GM19463 (cell line): Measurements from ENCODE around the gene BANF2.
"Not testable (repeated sequence)": the region's sequence is repeated elsewhere in the genome, so short reads cannot be mapped to it uniquely, and the experiment has no call there.

Experiments
- ATAC-seq: cut with Tn5 transposase; IDR thresholded peaks from one replicate; pipeline ENCODE4 v1.9.1; 2021; ENCODE audit warnings: mild to moderate bottlenecking, moderate library complexity; ENCODE audit not compliant: unreplicated experiment

The BANF2 gene

DNA sequence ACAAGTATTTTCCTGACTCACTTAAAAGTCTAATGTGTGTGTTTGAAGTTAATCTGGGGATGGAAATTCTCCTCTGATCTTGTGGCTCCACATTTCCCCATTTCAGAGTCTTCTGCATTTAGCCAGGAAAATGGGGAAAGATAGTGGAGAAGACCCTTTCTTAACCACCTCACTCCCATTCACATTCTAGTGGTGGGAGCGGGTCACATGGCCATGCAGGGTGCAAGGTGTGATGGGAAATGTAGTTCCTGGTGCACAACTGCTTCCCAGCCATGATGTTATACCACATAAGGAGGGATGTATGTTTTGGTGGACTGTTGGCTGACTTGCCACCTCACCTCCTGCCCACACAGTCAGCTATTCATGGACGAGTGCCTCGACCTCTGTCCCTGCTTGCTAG lies 61.8 kb downstream of the BANF2 start:
- ATAC-seq, result no peak

DNA sequence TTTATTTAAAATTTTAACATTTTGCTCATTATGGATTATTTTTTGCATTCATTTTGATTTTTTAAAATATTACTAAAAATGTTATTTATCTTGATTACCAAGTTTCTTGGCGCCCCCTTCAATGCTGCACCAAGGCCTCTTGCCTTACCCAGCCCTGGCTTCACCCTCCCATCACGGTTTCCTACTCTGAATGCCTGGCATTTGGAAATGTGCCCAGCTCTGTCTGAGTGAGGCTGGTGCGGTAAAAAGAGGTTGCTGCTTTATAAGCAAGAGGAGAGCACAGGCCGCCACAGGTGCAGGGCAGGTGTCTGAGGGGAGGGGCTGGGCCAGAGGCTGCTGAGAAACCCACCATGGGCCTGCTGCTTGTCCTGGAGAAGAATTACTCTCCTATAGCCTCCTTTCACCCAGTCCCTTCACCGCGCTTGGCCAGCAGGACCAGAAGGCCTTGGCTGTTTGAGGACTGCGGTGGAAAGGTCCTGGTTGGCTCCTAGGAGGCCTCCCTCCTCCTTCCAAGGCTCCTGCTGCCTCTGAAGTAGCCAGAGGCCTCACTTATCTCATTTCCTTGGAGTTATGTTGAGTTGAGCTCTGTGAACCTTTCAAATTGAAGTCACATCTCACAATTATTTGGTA lies 62.6 kb downstream of the BANF2 start:
- ATAC-seq, result no peak

DNA sequence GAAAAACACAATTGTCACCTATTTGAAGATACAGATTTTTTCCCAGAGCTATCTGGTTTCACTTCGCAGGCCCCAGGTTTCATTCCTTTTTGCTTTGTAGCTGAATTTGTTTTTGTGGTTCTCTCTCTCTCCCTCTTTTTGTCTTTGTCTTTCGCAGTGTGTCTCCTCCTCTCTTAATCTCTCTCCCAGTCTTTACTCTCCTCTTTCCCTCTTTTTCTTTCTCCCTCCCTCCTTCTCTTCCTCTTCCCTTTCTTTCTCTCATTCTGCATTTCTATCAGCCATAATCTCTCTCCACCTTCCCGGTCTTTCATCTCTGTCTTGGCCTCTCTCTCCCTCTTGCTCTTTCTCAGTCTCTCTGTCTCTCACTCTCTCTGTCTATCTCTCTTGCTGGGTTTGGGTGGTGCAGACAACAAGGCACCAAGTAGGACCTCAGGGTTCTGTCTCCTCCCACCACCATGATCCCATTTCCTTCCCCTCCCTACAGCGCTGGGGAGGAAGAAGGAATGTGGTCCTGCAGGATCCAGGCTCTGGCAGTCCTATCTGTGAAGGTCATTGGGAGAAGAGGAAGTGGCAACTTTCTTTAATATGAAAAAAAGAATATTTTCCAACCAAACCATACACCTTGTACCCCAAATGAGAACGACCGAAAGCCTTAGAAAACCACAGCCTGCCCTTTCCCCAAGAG lies 63.2 kb downstream of the BANF2 start:
- no peak for ATAC-seq

DNA sequence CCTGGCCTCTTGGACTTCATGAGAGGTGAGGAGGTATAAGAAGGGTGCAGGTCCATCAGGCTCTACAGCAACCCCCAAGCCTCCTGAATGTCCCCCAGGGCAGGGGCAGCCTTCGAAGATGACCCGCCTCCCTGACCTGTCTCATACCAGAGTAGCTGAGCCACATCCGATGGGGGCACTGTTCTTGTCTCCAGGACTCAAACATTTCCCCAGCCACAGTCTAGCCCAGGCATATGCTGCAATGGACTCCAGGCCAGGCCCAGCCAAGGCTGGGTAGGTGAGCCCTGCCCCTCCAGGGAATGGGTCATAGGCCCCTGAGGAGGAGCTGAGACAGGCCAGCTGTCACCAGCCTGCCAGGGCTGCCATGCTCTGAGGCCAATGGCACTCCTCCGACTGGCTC lies 65.3 kb downstream of the BANF2 start:
- ATAC-seq, result no peak

DNA sequence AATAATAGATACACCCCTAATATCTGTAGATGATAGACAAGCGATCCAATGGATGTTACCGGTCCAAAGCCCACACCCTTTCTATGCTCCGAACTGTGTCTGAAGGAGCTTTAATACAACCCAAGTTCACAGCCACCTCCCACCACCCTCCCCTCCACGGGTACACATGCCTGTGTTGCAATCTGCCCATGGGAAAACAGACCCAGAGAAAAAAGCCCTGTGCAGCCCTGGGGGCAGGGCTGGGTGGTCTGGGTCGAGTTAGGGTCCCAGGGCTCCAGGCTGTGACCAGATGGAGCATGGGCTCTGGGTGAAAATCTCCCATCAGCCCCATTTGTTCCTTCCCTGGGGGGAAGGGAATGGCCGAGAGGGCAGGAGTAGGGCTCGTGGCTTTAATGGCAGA lies 65.8 kb downstream of the BANF2 start:
- ATAC-seq, result no peak

DNA sequence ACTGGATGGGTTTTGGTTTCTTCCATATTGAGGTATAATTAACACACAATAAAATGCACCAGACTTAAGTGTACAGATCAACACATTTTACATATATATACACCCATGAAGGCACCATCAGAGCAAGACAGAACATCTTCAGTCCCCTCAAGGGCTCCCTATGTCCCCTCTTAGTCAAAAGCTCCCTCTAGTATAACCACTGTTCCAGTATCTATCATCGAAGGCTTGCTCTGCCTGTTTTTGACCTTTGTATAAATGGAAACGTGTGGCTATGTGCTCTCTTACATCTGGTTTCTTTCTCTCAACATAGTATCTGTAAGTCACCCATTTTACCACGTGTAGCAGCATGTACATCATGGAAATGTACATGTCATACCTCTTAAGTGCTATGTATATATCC lies 66.5 kb downstream of the BANF2 start:
- ATAC-seq, result no peak

DNA sequence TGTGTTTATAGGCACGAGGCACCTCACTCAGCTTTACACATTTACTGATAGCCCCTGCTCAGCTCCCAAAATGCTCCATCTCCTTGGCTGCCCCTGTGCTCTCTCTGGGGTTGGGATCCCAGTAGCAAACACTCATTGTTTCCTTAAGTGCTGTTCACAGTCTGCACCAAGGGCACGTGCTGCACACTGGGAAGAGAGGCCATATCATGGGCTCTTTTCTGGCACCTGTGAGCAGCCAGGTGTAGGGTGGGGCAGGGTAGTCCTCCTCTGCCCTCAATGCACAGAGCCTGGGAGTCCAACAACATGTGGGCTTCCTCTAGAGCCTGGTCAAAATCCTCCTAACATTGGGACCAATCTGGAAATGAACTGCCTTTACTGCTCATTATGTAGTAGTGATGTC lies 67.9 kb downstream of the BANF2 start:
- no peak for ATAC-seq

DNA sequence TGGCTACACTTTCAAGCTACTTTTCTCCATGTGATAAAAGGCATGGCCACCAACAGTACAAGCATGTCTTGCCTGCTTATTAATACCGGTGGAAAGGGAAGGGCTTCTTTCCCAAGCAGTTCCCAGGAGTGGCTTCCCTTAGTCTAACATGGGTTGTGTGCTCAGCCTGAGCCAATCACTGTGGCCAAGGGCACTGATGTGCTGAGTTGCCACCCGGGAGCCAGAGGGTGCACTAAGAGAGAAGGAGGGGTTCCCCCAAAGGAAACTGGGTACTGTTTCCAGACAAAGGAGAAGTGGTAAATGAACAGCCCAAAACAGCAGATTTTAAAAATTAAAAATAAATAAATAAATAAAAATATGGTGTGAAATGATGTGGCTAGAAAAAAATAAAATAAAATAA lies 68.5 kb downstream of the BANF2 start:
- ATAC-seq, result no peak

DNA sequence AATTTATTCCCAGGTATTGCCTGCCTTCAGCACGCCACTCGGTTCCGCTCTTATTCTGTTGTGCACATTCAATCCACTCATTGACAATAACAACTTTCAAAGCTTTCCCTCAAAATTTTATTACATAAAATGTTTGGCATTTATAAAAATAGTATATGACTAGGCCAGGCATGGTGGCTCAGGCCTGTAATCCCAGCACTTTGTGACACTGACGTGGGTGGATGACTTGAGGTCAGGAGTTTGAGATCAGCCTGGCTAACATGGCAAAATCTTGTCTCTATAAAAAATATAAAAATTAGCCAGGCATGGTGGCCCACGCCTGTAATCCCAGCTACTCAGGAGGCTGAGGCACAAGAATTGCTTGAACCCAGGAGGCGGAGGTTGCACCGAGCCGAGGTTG lies 70.0 kb downstream of the BANF2 start:
- ATAC-seq, result not testable (repeated sequence)

DNA sequence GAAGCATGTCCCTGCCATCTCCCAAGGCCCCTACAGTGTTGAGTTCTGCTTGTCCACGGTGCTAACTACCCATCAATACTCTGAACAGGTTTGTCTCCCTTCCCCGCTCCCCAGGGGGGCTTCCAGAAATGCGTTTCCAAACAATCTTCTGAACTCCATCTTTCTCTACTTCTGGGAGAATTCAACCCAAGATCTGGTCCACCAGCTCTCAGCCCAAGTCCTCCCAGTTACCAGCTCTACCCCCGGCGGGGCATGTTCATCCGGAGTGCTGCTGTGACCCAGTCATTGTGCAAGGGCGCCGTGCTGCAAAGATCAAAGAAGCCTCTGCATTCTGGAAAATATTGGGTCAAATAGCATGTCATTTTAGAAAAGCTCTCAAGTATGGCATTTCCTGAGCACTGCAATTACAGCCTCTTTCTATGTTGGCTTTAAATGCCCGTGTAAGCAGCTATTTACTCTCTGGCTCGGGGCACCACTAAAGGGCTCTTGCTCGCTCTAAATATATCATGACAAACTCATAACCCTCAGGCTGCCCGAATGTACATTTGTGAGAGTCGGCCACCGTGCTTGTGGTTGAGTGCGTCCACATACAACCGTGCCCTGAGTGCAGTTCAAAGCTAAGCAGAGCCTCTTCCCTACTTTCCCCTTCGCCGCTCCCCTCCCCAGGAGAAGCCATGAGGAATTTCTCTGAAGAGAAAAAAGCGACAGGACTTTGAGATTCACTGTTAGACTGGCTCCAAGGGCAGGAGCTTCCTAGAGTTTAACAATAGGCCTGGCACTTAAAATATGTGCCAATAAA lies 71.6 kb downstream of the BANF2 start:
- ATAC-seq, result no peak

DNA sequence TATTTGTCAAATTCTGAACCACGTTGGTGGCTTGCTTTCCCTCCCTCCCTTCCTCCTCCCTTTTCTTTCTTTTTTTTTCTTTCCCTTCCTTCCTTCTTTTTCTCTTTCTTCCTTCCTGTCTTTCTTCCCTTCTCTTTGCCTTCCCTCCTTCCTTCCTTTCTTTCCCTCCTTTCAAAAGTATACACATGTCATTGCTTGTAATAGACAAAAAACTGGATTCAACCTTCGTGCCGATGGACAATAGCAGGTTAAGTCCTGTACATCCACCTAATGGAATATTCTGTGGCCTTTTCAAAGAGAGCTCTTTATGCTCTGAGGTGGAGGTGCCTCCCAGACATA lies 72.2 kb downstream of the BANF2 start:
- ATAC-seq, result no peak

DNA sequence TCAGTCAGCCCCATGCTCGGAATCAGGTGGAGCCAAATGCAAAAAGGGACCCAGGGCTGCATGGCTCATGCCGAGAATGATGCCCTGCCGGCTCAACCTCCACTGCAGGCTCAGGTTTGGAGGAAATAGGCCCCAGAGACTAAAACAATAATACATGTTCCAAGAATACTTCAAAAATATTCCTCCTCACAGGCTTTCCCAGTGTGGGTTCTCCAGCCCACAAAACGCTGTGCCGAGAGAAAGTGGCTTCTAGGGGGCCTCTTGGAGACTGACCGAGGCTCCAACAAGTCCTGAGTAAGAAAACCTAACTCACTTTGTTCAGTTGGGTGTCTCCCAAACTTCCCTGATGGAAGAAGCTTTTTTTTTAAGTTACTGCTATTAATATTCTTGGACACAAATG lies 73.9 kb downstream of the BANF2 start:
- ATAC-seq, result no peak

DNA sequence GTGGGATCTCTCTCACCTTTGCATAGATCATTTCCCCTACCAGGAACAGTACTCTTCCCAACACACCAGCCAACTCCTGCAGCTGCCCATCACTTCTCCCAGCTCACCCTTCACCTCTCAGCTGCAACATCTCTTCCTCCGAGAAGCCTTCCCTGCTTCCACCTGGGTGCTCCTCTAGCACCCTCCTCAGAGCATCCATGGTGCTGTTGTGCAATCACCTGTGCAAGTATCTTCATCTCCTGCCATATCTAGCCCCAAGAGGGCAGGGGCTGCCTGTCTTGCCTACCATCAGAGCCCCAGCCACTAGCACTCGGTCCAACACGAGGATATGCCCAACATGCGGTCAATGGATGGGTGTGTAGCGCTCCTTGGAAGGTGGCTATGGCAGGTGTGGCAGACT lies 75.8 kb downstream of the BANF2 start:
- ATAC-seq, result no peak

DNA sequence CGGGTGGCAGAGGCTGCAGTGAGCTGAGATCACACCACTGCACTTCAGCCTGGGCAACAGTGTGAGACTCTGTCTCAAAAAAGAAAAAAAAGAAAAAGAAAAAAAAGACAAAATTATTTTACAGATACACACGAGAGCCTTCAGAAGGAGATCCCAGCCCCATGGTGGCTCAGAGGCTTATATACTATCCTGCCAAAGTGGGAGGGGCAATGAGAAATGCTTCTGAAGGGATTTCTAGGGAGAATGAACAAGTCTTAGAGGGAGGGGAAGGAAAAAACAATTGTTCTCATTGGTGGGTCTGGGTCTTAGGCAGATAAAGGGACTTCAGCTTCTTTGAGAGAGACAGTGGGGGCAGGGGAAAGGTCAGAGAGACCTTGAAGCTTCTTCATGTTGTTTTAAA lies 76.8 kb downstream of the BANF2 start:
- no peak for ATAC-seq

DNA sequence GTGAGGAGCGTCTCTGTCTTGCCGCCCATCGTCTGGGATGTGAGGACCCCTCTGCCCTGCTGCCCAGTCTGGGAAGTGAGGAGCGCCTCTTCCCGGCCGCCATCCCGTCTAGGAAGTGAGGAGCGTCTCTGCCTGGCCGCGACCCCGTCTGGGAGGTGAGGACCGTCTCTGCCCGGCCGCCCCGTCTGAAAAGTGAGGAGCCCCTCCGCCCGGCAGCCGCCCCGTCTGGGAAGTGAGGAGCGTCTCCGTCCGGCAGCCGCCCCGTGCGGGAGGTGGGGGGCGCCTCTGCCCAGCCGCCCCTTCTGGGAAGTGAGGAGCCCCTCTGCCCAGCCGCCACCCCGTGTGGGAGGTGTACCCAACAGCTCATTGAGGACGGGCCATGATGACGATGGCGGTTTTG lies 79.2 kb downstream of the BANF2 start:
- not testable (repeated sequence) for ATAC-seq

DNA sequence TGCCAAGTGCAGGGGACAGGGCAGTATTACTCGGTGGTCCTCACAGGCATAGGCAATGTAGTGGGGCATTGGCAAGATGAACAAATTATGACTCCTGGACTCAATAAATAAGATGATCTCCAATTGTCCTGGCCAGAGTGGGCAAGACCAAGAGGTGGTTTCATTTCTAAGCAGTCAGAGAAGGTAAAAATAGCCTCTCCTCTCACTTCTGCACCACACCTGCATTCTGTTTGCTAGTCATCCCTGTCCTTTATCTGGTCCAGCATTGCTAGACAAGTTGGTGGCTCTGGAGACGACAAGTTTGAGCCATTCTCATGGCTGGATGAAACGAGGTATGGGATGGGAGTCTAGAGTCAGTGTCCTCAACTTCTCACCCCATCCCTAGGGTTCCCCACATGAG lies 83.0 kb downstream of the BANF2 start:
- ATAC-seq, result peak; percentile 85

DNA sequence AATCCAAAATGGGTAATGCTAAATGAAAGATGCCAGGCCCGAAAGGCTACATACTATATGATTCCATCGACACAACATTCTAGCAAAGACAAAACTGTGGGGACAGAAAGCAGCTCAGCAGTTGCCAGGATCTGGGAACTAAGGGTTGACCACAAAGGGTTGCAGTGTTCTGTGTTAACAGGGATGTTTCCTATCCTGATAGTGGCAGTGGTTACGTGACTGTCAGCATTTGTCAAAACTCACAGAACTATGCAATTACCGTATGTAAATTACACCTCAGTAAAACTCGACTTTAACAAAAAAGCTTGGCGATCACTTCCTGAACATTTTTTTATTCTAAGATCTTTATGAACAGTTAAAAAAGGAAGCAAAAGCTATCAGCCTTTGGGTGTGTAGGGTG lies 83.9 kb downstream of the BANF2 start:
- ATAC-seq, result no peak

DNA sequence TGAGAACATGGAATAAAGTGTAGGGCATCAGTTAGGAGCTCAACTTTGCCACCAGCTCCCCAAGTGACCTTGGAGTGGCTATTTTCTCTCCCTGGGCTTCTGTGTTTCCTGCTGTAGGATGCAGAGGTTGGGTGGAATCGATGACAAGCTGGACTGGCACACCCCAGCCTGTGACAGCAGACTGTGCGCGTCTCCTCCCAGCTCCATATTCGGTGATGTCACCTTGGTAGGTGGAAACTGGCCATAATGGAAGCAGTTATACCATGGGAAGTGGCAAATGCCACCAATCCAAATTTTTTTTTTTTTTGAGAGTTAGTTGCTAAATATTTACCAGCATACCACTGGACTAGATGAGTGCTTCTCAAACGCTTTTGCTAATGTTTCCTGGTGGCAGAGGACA lies 85.2 kb downstream of the BANF2 start:
- ATAC-seq, result no peak
